ENCODE measurements around the gene ARID5B. TPM values are rescaled to one million over a fixed set of nuclear protein-coding genes. Genes with fewer than 3 reads are reported as not detected.

Gene ARID5B
- total and polyA plus RNA-seq, 2 experiments from 2014 or later: 1.3 to 1.6 TPM

- Histone ChIP-seq H3K9me2 (ENCODE audit: insufficient read depth) (no peaks in the 10 kb centered on the region; the same call in 1 of the 2 replicates), H2AFZ (no peak overlapping the region), H3K4me3 (no peak overlapping the region), H4K20me1 (replicated peaks; ENCODE audit: insufficient read depth) (no peaks in the 10 kb centered on the region), H3K36me3 (ENCODE audit: insufficient read depth) (no peaks in the 10 kb centered on the region), H3K79me2 (replicated peaks; ENCODE audit: insufficient read depth) (no peaks in the 10 kb centered on the region), H3F3A (replicated peaks; ENCODE audit: low read depth) (no peaks in the 10 kb centered on the region), H3K4me2 (no peak overlapping the region), H3K27ac (ENCODE audit: low read depth) (no peak overlapping the region), H3K4me1 (ENCODE audit: insufficient read depth) (peaks cover 16% of the 10 kb centered on the region), H3K27me3 (ENCODE audit: insufficient read depth) (no peaks in the 10 kb centered on the region)
- no peaks in the 10 kb centered on the region for H3K36me3 Mint-ChIP-seq (ENCODE audit: low read depth)
- peaks cover 13% of the 10 kb centered on the region for H3K4me1 Mint-ChIP-seq
- no peaks in the 10 kb centered on the region for H3K9me3 Mint-ChIP-seq
- DNase-seq (ENCODE audit: low spot score) (no peak), ATAC-seq (no peak)
- H3K27me3 Mint-ChIP-seq (ENCODE audit: insufficient read depth, low read depth, poor library complexity): peaks cover 4% of the 10 kb centered on the region
- H3K4me3 Mint-ChIP-seq: no peak overlapping the region
- TF ChIP-seq NANOG (IDR thresholded peaks at IDR 0.05; ENCODE audit: borderline replicate concordance): no peak
- no peak for TF ChIP-seq POLR2AphosphoS5 (IDR thresholded peaks at IDR 0.05; ENCODE audit: low read depth)
- no peak for TF ChIP-seq ZNF331 (CRISPR knock-in tag; IDR thresholded peaks at IDR 0.05; ENCODE audit: low read depth)
- no peak for TF ChIP-seq CTCF (conservative IDR thresholded peaks at IDR 0.05; ENCODE audit: low read depth in 2 of 2)
- TF ChIP-seq CREB1 (CRISPR knock-in tag; IDR thresholded peaks at IDR 0.05; ENCODE audit: low read depth): no peak
- TF ChIP-seq EZH2phosphoT487 (IDR thresholded peaks at IDR 0.05; ENCODE audit: unreplicated experiment): no peak
- TF ChIP-seq, protein P1, sequence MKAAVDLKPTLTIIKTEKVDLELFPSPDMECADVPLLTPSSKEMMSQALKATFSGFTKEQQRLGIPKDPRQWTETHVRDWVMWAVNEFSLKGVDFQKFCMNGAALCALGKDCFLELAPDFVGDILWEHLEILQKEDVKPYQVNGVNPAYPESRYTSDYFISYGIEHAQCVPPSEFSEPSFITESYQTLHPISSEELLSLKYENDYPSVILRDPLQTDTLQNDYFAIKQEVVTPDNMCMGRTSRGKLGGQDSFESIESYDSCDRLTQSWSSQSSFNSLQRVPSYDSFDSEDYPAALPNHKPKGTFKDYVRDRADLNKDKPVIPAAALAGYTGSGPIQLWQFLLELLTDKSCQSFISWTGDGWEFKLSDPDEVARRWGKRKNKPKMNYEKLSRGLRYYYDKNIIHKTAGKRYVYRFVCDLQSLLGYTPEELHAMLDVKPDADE (IDR thresholded peaks at IDR 0.05): no peak
- TF ChIP-seq, protein P2, sequence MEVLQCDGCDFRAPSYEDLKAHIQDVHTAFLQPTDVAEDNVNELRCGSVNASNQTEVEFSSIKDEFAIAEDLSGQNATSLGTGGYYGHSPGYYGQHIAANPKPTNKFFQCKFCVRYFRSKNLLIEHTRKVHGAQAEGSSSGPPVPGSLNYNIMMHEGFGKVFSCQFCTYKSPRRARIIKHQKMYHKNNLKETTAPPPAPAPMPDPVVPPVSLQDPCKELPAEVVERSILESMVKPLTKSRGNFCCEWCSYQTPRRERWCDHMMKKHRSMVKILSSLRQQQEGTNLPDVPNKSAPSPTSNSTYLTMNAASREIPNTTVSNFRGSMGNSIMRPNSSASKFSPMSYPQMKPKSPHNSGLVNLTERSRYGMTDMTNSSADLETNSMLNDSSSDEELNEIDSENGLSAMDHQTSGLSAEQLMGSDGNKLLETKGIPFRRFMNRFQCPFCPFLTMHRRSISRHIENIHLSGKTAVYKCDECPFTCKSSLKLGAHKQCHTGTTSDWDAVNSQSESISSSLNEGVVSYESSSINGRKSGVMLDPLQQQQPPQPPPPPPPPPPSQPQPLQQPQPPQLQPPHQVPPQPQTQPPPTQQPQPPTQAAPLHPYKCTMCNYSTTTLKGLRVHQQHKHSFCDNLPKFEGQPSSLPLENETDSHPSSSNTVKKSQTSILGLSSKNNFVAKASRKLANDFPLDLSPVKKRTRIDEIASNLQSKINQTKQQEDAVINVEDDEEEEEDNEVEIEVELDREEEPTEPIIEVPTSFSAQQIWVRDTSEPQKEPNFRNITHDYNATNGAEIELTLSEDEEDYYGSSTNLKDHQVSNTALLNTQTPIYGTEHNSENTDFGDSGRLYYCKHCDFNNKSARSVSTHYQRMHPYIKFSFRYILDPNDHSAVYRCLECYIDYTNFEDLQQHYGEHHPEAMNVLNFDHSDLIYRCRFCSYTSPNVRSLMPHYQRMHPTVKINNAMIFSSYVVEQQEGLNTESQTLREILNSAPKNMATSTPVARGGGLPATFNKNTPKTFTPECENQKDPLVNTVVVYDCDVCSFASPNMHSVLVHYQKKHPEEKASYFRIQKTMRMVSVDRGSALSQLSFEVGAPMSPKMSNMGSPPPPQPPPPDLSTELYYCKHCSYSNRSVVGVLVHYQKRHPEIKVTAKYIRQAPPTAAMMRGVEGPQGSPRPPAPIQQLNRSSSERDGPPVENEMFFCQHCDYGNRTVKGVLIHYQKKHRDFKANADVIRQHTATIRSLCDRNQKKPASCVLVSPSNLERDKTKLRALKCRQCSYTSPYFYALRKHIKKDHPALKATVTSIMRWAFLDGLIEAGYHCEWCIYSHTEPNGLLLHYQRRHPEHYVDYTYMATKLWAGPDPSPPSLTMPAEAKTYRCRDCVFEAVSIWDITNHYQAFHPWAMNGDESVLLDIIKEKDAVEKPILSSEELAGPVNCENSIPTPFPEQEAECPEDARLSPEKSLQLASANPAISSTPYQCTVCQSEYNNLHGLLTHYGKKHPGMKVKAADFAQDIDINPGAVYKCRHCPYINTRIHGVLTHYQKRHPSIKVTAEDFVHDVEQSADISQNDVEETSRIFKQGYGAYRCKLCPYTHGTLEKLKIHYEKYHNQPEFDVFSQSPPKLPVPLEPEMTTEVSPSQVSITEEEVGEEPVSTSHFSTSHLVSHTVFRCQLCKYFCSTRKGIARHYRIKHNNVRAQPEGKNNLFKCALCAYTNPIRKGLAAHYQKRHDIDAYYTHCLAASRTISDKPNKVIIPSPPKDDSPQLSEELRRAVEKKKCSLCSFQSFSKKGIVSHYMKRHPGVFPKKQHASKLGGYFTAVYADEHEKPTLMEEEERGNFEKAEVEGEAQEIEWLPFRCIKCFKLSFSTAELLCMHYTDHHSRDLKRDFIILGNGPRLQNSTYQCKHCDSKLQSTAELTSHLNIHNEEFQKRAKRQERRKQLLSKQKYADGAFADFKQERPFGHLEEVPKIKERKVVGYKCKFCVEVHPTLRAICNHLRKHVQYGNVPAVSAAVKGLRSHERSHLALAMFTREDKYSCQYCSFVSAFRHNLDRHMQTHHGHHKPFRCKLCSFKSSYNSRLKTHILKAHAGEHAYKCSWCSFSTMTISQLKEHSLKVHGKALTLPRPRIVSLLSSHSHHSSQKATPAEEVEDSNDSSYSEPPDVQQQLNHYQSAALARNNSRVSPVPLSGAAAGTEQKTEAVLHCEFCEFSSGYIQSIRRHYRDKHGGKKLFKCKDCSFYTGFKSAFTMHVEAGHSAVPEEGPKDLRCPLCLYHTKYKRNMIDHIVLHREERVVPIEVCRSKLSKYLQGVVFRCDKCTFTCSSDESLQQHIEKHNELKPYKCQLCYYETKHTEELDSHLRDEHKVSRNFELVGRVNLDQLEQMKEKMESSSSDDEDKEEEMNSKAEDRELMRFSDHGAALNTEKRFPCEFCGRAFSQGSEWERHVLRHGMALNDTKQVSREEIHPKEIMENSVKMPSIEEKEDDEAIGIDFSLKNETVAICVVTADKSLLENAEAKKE (CRISPR knock-in tag; IDR thresholded peaks at IDR 0.05): no peak
- H3K27ac Mint-ChIP-seq: no peak overlapping the region
These were observed 97.4 kb downstream of the ARID5B start for GRCh38 chr10:61998937-61999336.

Data from GM23338 (cell line).